Activated naive CD8-positive, alpha-beta T cell treated with anti-CD3 and anti-CD28 coated beads, Interleukin-2, amount 50 U/mL, for 24 hours (primary cell): Measurements from ENCODE around the gene DYSF.

Experiments
- ATAC-seq: fragments of 150-1000 bp; cut with Tn5 transposase; one replicate; pipeline ENCODE4 v1.10.0; 2021
- DNase-seq: peaks from one replicate; pipeline ENCODE4 v3.0.0; 2021
- H3K27ac Mint-ChIP-seq: one replicate; pipeline ENCODE4 v1.8.0; 2021; ENCODE audit warnings: mild to moderate bottlenecking, mixed read lengths
- H3K27me3 Mint-ChIP-seq: one replicate; pipeline ENCODE4 v1.8.0; 2021; ENCODE audit warnings: mixed read lengths
- H3K36me3 Mint-ChIP-seq: one replicate; pipeline ENCODE4 v1.8.0; 2021; ENCODE audit warnings: low read depth, mixed read lengths
- H3K4me1 Mint-ChIP-seq: one replicate; pipeline ENCODE4 v1.8.0; 2021; ENCODE audit warnings: mixed read lengths
- H3K4me3 Mint-ChIP-seq: one replicate; pipeline ENCODE4 v1.8.0; 2021; ENCODE audit warnings: mild to moderate bottlenecking, moderate library complexity, mixed read lengths
- H3K9me3 Mint-ChIP-seq: one replicate; pipeline ENCODE4 v1.8.0; 2021; ENCODE audit warnings: mixed read lengths

DYSF gene

GRCh38 chr2:71496156-71496770 lies 42.9 kb downstream of the DYSF start:
- DNase-seq (no peak), ATAC-seq (no peak)
- H3K27ac Mint-ChIP-seq, result no peak overlapping the region
- no peaks in the 10 kb centered on the region for H3K36me3 Mint-ChIP-seq
- peaks cover 3% of the 10 kb centered on the region for H3K27me3 Mint-ChIP-seq
- no peaks in the 10 kb centered on the region for H3K9me3 Mint-ChIP-seq
- no peaks in the 10 kb centered on the region for H3K4me1 Mint-ChIP-seq
- H3K4me3 Mint-ChIP-seq, result no peak overlapping the region

- H3K4me1 Mint-ChIP-seq, result no peaks in the 10 kb centered on the region
- no peaks in the 10 kb centered on the region for H3K27me3 Mint-ChIP-seq
- ATAC-seq, result no peak
- H3K27ac Mint-ChIP-seq, result no peak overlapping the region
- H3K36me3 Mint-ChIP-seq, result no peaks in the 10 kb centered on the region
- DNase-seq, result no peak
- H3K4me3 Mint-ChIP-seq, result no peak overlapping the region
- no peaks in the 10 kb centered on the region for H3K9me3 Mint-ChIP-seq
Measured at GRCh38 chr2:71498261-71498701, 44.9 kb downstream of the DYSF start.

- DNase-seq (no peak), ATAC-seq (no peak)
- no peaks in the 10 kb centered on the region for H3K36me3 Mint-ChIP-seq
- H3K9me3 Mint-ChIP-seq, result no peaks in the 10 kb centered on the region
- H3K27ac Mint-ChIP-seq, result no peak overlapping the region
- H3K27me3 Mint-ChIP-seq, result no peaks in the 10 kb centered on the region
- no peaks in the 10 kb centered on the region for H3K4me1 Mint-ChIP-seq
- H3K4me3 Mint-ChIP-seq, result no peak overlapping the region
Measured at GRCh38 chr2:71499691-71500090, 46.3 kb downstream of the DYSF start.

- Mint-ChIP-seq H3K27me3 (no peaks in the 10 kb centered on the region), H3K9me3 (no peaks in the 10 kb centered on the region), H3K4me3 (no peak overlapping the region), H3K4me1 (no peaks in the 10 kb centered on the region), H3K27ac (no peak overlapping the region), H3K36me3 (no peaks in the 10 kb centered on the region)
- ATAC-seq (no peak), DNase-seq (no peak)
Measured at GRCh38 chr2:71500426-71501079, 47.2 kb downstream of the DYSF start.

- no peak for DNase-seq
- no peaks in the 10 kb centered on the region for H3K4me1 Mint-ChIP-seq
- no peak overlapping the region for H3K4me3 Mint-ChIP-seq
- peak; percentile 10 for ATAC-seq
- H3K9me3 Mint-ChIP-seq, result no peaks in the 10 kb centered on the region
- peaks cover 2% of the 10 kb centered on the region for H3K27me3 Mint-ChIP-seq
- no peaks in the 10 kb centered on the region for H3K36me3 Mint-ChIP-seq
- H3K27ac Mint-ChIP-seq, result no peak overlapping the region
Measured at GRCh38 chr2:71502941-71503738, 49.8 kb downstream of the DYSF start.

- Mint-ChIP-seq H3K27ac (no peak overlapping the region), H3K36me3 (no peaks in the 10 kb centered on the region), H3K4me1 (no peaks in the 10 kb centered on the region), H3K4me3 (no peak overlapping the region), H3K27me3 (peaks cover 2% of the 10 kb centered on the region), H3K9me3 (no peaks in the 10 kb centered on the region)
- ATAC-seq, result no peak
- no peak for DNase-seq
Measured at GRCh38 chr2:71503837-71504236, 50.5 kb downstream of the DYSF start.

- no peak overlapping the region for H3K27ac Mint-ChIP-seq
Measured at GRCh38 chr2:71504611-71505010, 51.2 kb downstream of the DYSF start.

GRCh38 chr2:71505086-71505769 lies 51.9 kb downstream of the DYSF start:
- H3K4me1 Mint-ChIP-seq, result no peaks in the 10 kb centered on the region
- ATAC-seq (no peak), DNase-seq (no peak)
- H3K27ac Mint-ChIP-seq, result no peak overlapping the region
- no peak overlapping the region for H3K4me3 Mint-ChIP-seq
- H3K27me3 Mint-ChIP-seq, result peaks cover 2% of the 10 kb centered on the region
- H3K9me3 Mint-ChIP-seq, result no peaks in the 10 kb centered on the region
- no peaks in the 10 kb centered on the region for H3K36me3 Mint-ChIP-seq

More at GRCh38 chr2:71504611-71505010, 51.2 kb downstream of the DYSF start:
- no peak for ATAC-seq
- H3K9me3 Mint-ChIP-seq, result no peaks in the 10 kb centered on the region
- H3K36me3 Mint-ChIP-seq, result no peaks in the 10 kb centered on the region
- no peaks in the 10 kb centered on the region for H3K4me1 Mint-ChIP-seq
- peaks cover 2% of the 10 kb centered on the region for H3K27me3 Mint-ChIP-seq
- no peak for DNase-seq
- no peak overlapping the region for H3K4me3 Mint-ChIP-seq

- H3K4me3 Mint-ChIP-seq, result no peak overlapping the region
- H3K9me3 Mint-ChIP-seq, result no peaks in the 10 kb centered on the region
- no peaks in the 10 kb centered on the region for H3K36me3 Mint-ChIP-seq
- H3K27ac Mint-ChIP-seq, result no peak overlapping the region
- H3K27me3 Mint-ChIP-seq, result peaks cover 2% of the 10 kb centered on the region
- H3K4me1 Mint-ChIP-seq, result no peaks in the 10 kb centered on the region
- DNase-seq, result no peak
- ATAC-seq, result no peak
Measured at GRCh38 chr2:71505770-71506140, 52.4 kb downstream of the DYSF start.

GRCh38 chr2:71506222-71507153 lies 53.1 kb downstream of the DYSF start:
- H3K4me3 Mint-ChIP-seq, result no peak overlapping the region
- no peak overlapping the region for H3K27ac Mint-ChIP-seq
- no peaks in the 10 kb centered on the region for H3K36me3 Mint-ChIP-seq
- ATAC-seq (no peak), DNase-seq (no peak)
- H3K9me3 Mint-ChIP-seq, result no peaks in the 10 kb centered on the region
- H3K27me3 Mint-ChIP-seq, result peaks cover 2% of the 10 kb centered on the region
- H3K4me1 Mint-ChIP-seq, result no peaks in the 10 kb centered on the region

GRCh38 chr2:71507476-71507875 lies 54.1 kb downstream of the DYSF start:
- Mint-ChIP-seq H3K27ac (no peak overlapping the region), H3K9me3 (no peaks in the 10 kb centered on the region), H3K27me3 (peaks cover 2% of the 10 kb centered on the region), H3K4me1 (no peaks in the 10 kb centered on the region), H3K36me3 (no peaks in the 10 kb centered on the region), H3K4me3 (no peak overlapping the region)
- DNase-seq (no peak), ATAC-seq (no peak)

- no peak overlapping the region for H3K27ac Mint-ChIP-seq
- no peaks in the 10 kb centered on the region for H3K4me1 Mint-ChIP-seq
- H3K9me3 Mint-ChIP-seq, result no peaks in the 10 kb centered on the region
- no peak overlapping the region for H3K4me3 Mint-ChIP-seq
- H3K36me3 Mint-ChIP-seq, result no peaks in the 10 kb centered on the region
- H3K27me3 Mint-ChIP-seq, result peaks cover 2% of the 10 kb centered on the region
- no peak for ATAC-seq
- DNase-seq, result peak; percentile 80
Measured at GRCh38 chr2:71510196-71510807, 56.9 kb downstream of the DYSF start.

GRCh38 chr2:71510938-71511337 lies 57.6 kb downstream of the DYSF start:
- Mint-ChIP-seq H3K27me3 (peaks cover under 1% of the 10 kb centered on the region), H3K4me1 (no peaks in the 10 kb centered on the region), H3K27ac (no peak overlapping the region), H3K4me3 (no peak overlapping the region), H3K36me3 (no peaks in the 10 kb centered on the region), H3K9me3 (no peaks in the 10 kb centered on the region)
- ATAC-seq (no peak), DNase-seq (no peak)
